GM19328 (cell line): ENCODE measurements around the gene FAM209A.
"Not testable (repeated sequence)": the region's sequence is repeated elsewhere in the genome, so short reads cannot be mapped to it uniquely, and the experiment has no call there.

ENCODE experiments used
- ATAC-seq: cut with Tn5 transposase; IDR thresholded peaks from one replicate; pipeline ENCODE4 v1.9.1; 2021; ENCODE audit warnings: mild to moderate bottlenecking, moderate library complexity; ENCODE audit not compliant: unreplicated experiment

The FAM209A gene, protein sequence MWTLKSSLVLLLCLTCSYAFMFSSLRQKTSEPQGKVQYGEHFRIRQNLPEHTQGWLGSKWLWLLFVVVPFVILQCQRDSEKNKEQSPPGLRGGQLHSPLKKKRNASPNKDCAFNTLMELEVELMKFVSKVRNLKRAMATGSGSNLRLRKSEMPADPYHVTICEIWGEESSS

DNA sequence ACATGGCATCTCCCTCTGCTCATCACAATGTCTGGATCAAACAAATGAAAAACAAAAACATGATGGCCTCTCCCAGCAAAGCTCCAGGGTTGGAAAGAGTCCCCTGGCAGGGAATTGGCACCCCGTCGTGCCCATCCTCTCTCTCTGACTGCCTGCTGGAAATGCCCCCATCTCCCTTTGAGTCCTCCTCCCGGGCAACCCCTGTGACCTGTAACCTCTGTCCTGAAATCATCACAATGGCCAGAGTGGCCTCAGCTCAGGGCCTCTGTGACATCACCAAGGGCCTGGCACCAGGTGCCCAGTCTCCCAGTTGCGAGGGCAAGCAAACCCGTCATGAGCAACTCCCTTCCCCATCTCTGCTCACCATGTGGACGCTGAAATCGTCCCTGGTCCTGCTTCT is at the start of gene FAM209A:
Gene FAM209A, plus strand, starts transcription at position 301 of the 400 bp plus-strand sequence. Its CDS starts 65 bp downstream, at position 366.
- not testable (repeated sequence) for ATAC-seq

DNA sequence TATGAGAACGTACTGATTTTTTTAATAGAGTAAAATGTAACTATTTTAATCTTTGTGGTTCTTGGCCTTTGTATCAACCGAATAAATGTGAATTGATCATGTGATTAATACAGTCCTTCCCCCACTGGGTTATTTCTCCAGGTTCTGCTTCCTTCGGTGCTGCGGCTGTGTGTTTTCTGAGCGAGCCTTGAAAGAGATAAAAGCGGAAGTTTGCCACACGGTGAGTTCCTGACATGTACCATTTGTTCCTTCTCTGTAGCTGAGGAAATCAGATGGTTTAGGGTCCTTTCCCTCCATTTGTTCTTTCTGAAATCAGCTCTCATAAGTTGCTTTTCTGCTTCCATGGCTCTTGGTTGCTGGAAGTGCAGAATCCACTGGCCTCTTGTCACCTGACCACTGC is 40.6 kb upstream of the FAM209A start:
- ATAC-seq = no peak

DNA sequence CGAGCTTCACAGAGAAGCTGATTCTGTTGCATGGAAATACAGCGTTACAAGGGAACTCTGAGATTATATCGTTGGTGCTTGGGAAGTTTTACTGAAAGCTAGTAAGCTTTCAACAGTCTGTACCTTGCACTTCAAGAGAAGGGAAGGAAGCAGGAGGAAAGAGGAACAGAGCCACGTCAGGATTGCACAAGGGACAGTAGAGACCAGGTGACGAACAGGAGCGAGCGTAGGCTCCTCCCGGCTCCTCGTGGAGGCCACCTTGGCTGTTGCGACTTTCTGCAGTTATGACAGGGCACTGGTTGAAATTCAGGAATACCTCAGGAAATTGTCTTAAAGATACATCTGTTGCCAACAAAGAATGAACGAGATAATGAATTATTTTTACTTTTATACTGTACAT is 37.3 kb upstream of the FAM209A start:
- ATAC-seq = no peak

DNA sequence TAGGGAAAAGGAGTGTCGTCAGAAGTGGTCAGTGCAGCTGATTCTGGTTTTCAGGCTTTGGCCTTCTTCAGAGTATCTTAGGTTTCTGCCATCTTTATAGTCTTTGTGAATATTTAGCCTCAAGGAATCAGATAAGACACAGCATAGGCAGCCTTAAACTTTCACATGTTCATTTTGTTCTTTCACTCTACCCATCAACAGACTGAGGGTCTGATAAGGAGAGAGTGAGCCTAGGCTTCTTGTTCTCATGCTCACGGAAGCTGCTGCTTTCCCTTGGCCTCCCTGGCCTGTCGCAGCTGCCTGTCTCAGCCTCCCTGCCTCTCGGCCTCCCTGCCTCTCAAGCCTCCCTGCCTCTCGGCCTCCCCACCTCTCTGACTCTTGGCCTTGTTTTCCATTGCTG is 36.0 kb upstream of the FAM209A start:
- ATAC-seq = no peak

DNA sequence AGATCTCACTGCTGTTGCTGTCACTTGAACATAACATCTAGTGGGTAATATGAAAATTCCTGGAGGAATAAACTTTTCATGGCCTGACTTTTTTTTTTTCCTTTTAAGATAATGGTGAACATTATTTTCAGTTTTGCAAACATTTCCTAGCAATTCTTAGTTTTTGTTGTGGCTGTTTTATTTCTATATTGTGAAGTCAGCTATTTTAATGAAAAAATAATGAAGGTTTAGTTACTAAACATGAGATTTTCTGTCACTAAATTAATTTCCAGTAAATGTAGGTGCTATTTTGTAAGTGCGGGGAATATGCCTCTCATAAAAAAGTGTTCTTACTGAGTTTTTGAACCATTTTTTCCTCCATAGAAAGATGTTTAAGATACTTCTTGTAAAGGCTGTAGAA is 23.4 kb upstream of the FAM209A start:
- ATAC-seq = no peak

DNA sequence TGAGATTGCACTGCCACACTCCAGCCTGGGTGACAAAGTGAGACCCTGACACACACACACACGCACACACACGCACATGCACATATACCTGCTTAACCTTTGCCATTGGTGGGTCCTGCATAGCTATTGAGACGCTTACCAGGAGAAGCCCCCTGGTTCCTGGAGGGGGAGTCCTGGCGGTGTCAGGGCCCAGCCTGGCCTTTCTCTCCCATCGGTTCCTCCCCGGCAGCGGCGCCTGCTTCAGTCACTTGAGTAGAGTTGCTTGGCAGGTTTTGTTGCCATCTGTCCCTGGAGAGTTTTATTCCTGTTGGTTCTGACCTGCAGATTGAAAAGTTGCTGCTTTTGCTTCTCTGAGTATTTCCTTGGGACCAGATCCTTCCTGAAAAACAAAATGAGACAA is 20.6 kb upstream of the FAM209A start:
- ATAC-seq = no peak

DNA sequence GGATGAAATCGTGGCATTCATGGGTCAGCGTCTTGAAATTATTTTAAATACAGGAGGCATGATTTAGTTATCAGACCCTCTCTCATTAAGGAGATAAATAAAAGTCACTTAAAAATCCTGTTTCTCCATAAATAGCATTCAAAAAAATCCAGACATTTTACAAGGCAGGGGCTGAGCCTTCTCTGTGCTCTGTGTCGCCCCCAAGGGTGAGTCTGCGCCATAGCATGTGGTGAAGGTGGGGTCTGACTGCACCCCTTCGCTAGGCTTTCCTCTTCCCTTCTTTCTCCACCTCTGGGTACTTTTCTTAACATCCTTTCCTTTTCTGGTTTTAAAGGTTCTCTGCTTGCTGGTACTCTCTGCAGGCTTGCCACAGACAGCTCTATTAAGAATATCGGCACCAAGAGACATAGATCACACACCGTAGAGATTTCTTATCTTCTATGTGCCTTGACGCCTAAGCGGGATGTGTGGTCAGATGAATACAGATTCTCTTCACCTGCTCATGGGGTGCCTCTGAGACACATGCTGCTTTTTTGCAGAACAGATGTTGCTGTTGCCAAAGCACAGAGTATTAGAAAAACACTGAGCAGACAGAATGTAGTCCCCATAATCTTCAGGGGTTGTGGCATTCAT is 20.1 kb upstream of the FAM209A start:
- no peak for ATAC-seq

DNA sequence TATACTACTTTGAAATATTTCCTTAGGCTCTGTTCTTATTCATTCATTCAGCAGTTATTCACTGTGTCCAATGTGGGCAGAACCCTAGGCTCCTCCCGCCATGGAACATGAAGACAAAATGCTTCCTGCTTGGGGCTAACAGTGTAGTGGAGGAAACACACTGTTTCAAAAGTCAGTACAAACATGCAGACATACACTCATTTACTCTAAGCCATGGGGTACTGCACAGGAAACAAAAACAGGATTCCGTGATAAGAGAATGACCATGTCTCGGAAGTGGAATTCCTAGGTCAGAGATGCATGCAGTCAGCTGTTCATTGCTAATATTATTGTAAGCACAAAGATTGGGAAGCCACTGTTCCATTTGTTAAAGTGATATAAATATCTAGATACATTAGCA is 18.4 kb upstream of the FAM209A start:
- ATAC-seq = no peak

DNA sequence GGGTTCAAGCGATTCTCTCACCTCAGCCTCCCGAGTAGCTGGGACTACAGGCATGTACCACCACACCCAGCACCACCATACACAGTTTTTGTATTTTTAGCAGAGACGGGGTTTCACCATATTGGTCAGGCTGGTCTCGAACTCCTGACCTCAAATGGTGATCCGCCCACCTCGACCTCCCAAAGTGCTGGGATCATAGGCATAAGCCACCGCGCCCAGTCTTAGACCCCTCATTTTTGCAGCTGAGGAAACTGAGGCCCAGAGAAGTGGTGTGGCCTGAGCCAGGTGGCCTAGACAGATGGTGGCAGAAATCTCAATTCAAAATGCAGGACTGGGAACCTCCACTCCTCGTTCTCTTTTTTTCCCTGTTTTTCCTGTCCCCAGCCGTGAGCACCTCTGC is 12.6 kb upstream of the FAM209A start:
- no peak for ATAC-seq

DNA sequence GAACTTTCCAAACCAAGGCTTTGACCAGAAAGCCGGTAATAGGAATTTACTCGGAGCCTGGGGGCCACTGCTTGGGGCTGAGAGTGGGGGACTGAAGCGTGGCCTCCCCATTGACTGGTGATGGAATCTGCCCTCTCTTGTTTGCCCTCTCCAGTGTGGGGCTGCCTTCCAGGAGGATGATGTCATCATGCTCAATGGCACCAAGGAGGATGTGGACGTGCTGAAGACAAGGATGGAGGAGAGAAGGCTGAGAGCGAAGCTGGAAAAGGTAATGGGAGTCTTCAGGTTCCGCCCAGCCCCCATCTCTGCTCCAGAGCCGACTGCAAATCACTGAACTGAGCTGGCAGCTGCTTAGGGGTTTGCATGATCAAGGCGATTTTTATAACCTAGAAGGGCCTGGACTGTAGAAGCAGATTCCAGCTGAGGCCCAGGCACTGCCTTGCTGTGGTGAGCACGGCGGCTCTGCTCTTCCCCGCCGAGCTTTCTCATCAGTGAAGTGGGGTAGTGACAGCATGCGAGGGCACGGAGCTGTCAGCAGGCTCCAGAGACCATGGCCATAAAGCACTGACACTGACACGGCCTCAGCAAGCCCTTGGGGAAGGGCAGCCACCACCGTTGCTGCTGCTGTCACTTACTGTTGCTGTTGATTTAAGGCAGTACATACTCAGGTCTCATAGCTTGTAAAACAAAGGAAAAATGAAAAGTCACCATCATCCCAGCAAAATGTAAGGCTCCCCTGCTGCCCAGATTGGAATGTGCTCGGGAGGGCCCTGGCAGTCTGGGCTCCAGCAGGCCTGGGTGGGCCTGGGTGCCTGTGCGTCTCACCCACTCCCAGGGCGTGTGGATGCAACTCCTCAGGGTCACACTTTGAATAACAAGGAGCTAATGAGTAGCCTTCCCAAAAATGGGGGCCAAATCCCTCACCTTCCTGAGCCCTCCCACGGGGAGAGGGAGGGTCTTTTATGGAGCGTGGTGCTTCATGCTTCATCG is 11.1 kb upstream of the FAM209A start:
- ATAC-seq = no peak

DNA sequence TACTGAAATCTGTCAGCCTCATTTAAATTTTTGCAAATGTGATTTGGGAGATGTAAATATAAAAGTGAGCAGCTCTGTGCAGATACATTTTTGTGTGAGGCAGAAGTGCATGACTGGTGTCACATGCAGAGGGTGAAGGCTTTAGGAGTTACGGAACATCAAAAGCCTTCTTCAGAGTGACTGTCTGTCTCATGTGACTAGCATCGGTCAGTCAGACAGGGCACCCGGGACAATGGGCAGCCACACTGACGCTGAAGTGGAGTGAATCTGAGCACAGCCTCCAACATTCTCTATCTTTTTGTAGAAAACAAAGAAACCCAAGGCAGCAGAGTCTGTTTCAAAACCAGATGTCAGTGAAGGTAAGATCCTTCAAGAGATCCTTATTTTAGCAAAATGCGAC is 7.9 kb upstream of the FAM209A start:
- no peak for ATAC-seq

DNA sequence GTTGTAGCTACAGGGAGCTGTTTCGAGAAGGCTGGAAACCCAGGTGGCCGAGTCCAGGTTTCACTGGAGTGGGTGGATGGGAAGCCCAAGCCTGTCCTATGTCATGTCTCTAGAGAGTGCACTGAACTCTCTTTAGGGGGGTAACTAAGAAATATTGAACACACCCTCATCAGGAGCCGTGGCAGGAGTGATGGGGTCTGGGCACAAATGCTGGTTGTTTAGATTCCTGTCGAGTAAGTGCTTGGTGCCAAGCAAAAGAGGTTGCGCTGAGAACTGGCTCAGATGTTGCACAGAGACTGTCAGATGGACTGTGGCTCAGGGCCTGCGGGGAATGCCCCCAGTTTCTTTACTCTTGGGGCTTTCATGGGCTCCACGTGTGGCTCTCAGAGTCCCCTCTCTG is 7.3 kb upstream of the FAM209A start:
- ATAC-seq = no peak

DNA sequence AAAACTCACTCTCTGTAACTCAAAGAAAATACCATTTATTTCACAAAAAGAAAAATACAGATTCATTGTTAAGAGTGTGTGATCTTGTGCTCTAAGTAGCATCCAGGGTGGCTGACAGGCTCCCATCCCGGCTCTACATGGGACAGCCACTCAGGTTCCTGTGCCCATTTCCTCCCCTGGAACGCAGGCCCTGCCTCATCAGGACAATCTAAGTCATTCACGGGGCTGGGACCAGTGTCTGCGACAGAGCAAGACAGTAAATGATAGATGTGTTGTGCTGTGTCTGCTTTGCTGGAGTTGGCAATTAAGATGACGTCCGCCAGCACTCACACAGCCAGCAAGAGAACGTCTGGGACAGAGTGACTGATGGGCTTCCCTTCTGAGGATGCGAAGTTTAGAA is 6.9 kb upstream of the FAM209A start:
- no peak for ATAC-seq

DNA sequence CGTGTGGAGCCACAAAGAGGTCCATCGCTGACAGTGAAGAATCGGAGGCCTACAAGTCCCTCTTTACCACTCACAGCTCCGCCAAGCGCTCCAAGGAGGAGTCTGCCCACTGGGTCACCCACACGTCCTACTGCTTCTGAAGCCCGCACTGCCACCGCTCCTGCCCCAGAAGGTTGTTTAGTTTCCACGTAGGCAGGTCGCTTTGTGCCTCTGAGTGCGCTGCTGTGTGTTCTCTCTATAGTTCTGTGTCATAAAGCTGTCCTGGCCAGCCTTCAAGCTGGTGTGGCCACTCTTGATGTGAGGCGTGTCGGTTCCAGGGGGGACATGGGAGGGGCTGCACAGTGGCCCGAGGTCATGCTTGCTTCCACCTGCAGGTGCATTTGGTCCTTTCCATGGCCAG is 6.4 kb upstream of the FAM209A start:
- ATAC-seq = no peak

DNA sequence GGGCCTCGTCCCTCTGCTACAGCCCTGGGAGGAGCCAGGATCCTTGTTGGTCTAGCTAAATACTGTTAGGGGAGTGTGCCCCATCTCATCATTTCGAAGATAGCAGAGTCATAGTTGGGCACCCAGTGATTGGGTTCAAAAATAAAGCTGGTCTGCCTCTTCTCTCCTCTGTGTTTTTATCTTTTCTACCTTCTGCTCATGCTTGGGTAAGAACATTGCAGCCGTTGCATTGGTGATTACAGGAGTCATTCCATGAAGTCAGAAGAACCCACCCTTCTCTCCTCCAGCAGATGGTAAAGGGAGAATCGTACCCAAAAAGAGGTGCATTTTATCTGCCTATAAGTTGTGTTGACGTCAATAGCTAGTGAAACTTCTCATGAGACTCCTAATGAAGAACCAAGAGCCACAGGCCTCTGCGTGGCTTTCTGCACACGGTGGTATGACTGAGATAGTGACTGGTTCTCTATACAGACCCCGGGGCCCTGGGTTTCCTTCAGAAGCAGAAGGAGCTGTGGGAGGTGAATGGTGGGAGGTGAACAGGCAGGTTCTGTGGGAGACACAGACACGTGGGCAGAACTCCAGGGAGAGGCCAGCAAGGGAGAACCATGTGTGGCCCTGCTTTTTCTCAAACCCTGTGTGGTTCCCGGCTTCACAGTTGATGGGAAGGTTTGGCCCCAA is 5.7 kb upstream of the FAM209A start:
- no peak for ATAC-seq

DNA sequence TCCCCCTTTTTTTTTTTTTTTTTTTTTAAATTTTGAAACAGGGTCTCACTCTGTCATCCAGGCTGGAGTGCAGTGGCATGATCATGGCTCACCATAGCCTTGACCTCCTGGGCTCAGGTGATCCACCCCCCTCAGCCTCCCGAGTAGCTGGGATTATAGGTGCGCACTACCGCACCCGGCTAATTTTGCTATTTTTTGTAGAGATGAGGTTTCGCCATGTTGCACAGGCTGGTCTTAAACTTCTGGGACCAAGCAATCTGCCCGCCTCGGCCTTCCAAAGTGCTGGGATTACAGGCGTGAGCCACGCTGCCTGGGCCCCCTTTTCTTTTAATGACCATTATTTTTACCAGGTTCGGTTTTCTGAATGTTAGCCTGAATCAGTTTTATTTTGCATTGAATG is 5.0 kb upstream of the FAM209A start:
- no peak for ATAC-seq

DNA sequence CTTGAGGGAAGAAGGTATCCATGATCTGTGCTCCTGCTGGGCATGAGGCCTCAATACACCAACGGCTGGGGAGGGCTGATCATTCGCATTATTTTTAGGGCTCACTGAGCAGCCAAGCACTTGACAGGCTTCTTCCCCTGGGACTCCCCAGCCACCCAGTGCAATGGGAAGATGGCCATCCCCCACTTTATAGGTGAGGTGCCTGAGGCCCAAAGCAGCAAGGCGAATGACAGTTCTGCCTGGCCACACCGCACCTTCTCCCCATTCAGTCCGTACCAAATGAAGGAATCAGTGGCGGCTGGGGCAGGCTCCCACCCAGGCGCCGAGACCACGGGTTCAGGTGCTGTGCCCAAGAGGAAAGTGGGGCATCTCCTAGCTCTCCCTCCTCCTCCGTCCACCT is 4.4 kb upstream of the FAM209A start:
- ATAC-seq = no peak

DNA sequence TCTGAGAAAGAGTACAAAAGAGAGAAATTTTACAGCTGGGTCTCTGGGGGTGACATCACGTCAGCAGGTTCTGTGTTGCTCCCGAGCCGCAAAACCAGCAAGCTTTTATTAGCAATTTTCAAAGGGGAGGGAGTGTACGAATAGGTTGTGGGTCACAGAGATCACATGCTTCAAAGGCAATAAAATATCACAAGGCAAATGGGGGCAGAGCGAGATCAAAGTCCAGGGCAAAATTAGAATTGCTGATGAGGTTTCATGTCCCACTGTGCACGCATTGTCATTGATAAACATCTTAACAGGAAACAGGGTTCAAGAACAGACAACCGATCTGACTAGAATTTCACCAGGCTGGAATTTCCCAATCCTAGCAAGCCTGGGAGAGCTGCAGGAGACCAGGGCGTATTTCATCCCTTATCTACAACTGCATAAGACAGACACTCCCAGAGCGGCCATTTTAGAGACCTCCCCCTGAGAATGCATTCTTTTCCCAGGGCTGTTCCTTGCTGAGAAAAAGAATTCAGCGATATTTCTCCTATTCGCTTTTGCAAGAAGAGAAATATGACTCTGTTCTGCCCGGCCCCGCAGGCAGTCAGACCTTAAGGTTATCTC is 3.7 kb upstream of the FAM209A start:
- not testable (repeated sequence) for ATAC-seq

DNA sequence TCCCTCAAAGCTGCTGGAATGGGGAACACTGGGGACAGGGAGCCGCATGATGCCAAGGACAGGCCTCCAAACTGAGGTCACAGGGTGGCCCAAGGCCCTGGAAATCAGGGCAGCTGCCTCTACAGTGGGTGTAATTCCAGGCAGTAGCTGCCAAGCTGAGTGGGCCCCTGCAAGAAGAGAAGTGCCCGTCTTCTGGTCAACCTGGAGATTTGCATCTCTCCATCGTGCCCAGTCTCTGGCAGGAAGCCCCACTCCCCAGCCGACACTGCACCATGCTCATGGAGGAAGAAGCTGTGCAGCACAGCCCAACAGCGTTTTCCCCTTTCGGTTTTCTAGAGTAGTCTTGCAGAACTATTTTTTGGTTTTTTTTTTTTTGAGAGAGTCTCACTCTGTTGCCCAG is 2.2 kb upstream of the FAM209A start:
- no peak for ATAC-seq

DNA sequence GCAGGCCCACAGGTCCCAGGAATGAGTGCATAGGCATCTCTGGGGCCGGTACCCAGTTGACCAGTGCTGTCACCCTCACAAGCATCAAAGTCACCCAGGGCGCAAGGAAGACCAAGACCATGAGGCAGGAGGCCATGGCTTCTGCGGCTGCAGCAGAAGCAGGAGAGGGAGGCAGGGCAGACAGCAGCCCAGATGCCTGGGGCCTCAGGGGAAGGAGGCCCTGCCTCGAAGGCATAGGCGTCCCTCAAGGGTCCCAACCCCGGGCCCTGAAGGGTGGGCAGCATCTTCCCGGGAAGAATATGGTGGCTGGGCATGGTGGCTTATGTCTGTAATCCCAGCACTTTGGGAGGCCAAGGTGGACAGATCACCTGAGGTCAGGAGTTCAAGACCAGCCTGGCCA is 3.0 kb downstream of the FAM209A start:
- ATAC-seq = no peak

DNA sequence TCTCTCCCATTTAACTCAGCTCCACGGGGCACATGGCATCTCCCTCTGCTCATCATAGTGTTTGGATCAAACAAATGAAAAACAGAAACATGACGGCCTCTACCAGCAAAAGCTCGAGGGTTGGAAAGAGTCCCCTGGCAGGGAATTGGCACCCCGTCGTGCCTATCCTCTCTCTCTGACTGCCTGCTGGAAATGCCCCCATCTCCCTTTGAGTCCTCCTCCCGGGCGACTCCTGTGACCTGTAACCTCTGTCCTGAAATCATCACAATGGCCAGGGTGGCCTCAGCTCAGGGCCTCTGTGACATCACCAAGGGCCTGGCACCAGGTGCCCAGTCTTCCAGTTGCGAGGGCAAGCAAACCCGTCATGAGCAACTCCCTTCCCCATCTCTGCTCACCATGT is 8.4 kb downstream of the FAM209A start, which contains the start of gene FAM209B:
Gene FAM209B, plus strand, starts transcription at position 301 of the 400 bp plus-strand sequence. Its CDS starts 96 bp downstream, at position 397.
- ATAC-seq = not testable (repeated sequence)
